Effector CD4-positive, alpha-beta T cell (primary cell): ENCODE results near the gene HDGFL2.

Experiments
- DNase-seq: peaks from one replicate; pipeline ENCODE4 v3.0.0-alpha.2; 2020

Gene HDGFL2

DNA sequence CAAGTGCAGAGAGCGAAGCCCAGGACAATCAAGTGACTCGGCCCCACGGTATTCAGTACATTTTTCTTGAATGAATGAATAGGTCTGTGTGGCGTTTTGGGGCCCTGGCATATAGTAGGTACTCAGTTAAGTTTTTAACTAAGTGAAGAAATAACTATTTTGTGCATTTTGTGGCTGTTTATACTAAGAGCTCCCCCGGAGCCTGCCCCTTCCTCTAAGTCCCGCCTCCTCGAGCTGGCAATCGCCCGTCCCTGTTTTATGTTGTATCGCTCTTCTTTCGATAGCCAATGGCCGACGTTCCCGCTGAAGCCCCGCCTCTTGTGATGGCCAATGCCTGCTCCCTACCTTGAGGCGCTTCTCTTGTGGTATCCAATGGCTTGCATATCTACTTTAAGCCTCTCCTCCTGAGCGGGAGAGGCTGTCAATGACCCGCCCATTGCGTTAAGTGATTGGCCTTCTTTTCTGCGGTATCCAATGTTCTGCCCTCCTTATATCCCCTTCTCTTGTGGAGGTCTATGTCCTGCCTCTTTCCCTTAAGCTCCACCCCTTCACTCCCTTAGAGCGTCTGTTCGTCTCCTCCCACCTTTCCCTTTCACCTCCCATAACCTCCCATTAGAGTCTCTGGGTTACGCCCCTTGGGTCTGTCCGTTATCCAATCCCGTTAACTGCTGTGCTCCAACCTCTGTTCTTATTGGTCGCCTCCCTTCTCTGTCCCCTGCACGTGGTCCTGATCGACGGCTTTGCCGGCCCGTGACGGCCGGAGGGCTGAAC, 509 bp upstream of the HDGFL2 start:
- DNase-seq, result peak; percentile 96

DNA sequence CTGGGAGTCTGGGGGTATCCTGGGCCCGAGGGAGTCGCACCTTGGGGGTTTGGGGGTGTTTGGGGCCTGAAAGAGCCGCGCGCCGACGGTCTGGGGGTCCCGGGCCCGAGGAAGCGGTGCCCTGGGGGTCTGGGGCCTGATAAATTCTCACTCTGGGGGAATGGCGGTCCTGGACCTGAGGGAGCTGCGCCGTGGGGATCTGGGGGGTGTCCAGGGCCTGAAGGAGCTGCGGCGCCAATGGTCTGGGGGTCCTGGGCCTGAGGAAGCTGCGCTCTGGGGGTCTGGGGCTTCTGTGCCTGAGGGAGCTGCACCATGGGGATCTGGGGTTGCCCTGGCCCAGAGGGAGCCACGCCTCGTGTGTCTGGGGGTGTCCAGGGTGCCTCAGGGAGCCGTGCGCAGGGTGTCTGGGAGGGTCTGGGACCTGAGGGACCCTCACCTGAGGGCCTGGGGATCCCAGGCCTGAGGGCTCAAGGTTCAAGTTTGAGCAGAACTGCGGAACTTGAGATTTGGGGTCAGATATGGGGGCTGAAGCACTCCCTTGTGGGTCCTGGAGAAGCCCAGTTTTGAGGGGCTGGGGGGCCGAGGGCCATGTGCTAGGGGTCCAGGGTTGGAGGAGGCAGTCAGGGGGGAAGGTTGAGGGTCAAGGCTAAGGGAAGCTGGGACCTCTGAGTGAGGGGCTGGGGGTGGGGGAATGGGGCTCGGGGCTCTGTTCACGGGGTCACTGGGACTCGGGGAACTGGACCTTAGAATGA, 1.1 kb downstream of the HDGFL2 start:
- no peak for DNase-seq

DNA sequence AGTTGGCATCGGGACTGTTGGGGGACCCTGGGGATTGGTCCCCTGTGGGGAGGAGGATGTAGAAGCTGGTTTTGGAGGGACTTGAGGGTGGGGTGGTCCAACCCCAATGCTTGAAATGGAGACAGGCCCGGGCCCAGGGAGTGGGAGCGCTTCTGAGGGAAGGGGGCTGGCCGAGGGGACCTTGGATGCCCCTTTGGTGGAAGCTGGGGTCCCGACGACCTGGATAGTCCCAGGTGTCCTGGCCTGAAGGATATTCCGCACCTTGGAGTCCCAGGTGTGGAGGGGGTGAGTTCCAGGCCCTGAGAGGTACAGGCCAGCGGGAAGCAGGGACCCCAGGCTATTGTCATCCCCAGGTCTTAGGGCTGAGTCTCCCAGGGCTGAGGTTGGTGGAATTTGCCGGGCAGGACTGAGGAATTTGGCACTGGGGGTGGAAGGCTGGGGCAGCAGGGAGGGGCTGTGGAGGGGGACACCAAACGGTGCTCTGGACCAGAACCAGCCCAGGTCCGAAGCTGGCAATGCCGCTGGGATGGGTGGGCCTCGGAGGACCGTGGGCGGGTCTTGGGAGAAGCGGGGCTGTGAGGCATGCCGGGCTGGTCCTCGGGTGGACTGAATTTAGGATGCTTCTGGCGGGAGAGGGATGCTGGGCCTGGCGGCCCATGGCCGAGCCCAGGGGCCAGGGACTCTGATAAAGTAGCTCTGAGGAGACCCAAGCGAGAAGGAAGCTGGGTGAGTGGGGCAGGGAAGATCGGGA, 1.8 kb downstream of the HDGFL2 start:
- no peak for DNase-seq

DNA sequence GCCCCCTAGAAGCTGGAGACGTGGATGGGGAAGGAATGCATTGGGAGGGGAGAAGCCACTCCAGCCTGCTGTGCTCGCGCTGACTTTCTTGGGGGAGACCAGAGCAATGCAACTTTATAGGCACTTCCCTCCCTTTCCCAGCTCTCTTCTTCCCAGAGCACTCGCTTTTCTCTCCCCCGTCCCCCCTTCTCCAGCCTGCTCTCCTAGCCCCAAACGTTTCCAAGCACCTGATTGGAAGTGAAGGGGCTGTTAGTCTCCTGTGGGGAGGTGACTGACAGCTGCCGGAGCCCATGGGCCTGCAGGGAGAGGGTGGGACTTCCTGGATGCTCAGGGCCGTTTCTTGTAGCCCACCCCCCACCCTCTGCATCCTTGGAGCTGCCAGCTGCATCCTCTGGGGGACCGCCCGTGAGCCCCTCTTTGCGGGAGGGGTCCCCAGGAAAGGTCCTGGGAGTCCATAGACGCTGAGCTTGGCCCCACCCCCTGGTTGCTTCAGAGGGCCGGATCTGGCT, 2.5 kb downstream of the HDGFL2 start:
- no peak for DNase-seq

DNA sequence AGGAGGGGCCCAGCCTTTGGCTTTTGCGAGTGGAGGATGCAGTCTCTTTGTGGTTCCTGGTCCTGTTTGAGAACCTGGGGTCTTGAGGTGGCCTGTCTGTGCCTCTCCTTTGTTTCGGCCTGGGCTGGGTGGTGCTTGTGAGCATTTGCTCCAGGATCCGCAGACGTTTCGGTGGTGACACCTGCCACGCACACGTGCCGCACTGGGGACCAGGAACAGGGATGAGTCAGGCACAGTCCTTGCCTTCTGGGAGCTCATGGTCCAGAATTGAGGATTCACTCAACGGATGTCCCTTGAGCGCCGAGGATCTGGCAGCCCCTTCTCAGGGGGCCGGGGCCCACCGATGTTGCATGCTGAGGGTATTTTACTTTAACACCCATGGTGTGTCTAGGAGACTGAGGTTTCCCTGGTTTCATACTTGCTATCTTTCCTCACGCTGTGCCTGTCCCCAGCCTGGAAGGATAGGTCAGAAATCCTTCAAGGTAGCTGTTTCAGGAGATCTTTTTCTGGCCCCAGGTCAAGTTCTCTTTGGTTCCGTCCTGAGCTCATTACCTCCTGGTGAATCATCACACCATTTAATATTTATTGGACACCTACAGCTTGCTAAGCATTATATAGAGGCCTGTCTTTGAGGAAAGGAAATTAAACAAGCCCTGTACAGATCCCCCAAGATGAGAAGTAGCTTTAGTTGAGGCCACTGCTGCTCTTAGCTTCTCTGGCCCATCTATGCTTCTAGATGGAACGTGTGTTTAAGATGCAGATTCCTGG, 5.1 kb downstream of the HDGFL2 start:
- no peak for DNase-seq

DNA sequence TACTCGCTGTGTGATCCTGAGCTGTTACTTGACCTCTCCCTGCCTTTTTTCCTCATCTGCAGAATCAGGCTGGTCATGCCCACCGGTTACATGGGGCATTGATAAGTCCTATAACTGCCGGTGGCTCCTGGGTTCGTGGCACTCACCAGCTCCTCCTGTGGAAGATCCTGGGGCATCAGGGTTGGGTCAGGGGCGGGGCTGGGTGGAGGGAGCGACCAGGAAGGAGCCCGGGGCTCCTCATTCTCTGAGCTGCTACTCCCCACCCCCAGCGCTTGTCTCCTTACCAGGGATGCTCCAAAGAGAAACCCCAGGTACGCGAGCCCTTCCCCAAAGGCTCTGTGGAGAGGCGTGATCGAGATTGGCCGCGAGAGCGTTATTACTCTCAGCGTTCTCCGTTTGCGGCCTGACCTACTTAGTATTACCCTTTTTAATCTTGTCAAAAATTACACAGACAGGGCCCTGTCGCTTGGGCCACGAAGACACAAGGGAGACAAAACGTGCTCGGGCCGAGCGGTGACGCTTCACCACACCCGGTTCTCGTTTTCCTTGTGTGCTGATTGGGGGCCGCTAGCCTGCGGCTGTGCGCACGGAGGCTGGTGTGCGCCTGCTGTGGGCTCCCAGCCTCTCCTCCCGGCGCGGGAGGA, 10.7 kb downstream of the HDGFL2 start:
- no peak for DNase-seq

DNA sequence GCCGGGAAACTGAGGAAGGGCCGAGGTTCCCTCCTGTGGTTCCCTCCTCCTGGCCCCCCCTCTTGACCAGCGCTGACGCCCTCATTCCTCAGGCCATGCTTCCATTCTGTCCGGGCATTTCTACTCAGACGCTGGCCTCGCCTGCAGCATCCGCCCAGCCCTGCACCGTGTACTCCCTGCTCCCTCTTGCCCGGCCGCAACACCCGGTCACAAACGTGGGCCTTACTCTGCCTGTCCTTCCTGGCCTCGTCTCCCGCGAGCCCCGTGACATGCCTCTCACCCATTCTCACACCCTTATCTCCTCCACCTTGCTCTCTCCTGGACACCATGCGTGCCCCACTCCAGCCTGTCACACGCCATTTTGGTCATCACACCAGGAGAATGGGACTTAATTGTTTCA, 11.3 kb downstream of the HDGFL2 start:
- DNase-seq, result no peak

DNA sequence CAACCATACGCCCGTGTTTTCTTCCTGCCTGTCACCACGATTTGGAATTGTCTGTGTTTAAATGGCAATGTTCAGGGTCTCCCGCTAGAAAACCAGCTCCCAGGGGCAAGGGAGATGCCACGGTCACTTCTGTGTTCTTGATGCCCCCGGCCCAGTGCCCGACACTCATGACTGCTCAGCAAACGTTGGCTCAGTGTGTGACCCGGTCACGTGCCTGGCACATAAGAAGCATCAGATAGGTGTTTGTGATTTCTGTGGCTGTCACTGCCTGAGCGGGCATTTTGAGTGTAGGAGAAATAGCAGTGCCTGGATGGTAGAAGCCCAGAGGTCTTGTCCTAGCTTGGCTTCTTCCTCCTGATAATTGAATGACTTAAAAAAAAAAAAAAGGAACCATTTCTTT, 15.5 kb downstream of the HDGFL2 start:
- DNase-seq, result no peak

DNA sequence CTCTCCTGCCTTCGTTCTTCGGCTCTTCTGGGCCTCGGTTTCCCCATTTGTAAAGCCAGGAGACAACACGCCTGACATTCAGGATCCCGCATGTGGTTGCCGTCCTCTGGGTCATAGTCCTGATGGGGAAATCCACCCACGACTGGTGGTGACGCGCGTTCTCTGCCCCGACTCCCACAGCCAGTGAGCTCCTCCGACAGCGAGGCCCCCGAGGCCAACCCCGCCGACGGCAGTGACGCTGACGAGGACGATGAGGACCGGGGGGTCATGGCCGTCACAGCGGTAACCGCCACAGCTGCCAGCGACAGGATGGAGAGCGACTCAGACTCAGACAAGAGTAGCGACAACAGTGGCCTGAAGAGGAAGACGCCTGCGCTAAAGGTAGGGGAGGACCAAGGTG, 16.4 kb downstream of the HDGFL2 start:
- DNase-seq, result no peak

DNA sequence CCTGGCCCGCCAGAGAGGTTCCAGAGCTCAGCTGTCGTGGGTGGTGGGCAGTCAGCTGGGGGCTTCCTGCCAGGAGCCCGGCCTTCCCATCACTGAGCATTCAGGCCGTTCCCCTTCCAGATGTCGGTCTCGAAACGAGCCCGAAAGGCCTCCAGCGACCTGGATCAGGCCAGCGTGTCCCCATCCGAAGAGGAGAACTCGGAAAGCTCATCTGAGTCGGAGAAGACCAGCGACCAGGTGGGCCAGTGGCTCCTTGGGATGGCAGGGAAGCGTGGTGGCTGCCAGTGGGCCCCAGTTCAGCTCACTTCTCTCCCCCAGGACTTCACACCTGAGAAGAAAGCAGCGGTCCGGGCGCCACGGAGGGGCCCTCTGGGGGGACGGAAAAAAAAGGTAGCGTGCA, 19.3 kb downstream of the HDGFL2 start:
- DNase-seq, result no peak

DNA sequence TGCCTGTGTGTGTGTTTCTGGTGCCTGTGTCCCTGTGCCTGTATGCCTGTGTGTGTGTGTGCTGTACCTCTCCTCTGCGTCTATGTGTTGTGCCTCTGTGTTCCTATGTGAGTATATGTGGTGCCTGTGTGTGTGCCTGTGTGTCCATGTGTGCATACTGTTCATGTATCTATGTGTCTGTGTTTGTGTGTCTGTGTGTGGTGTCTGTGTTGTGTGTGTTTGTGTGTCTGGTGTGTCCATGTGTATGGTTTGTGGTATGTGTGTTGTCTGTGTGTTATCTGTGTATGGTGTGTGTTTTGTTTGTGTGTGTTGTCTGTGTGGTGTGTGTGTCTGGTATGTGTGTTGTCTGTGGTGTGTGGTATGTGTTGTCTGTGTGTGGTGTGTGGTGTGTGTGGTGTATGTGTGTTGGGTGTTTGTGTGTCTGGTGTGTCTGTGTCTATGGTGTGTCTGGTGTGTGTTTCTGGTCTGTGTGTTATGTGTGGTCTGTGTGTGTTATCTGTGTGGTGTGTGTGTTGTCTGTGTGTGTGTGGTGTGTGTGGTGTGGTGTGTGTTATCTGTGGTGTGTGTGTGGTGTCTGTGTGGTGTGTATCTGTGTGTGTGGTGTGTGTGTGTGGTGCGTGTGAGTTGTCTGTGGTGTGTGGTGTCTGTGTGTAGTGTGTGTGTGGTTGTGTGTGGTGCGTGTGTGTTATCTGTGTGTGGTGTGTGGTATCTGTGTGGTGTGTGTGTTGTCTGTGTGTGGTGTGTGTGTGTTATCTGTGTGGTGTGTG, 20.4 kb downstream of the HDGFL2 start:
- no peak for DNase-seq

DNA sequence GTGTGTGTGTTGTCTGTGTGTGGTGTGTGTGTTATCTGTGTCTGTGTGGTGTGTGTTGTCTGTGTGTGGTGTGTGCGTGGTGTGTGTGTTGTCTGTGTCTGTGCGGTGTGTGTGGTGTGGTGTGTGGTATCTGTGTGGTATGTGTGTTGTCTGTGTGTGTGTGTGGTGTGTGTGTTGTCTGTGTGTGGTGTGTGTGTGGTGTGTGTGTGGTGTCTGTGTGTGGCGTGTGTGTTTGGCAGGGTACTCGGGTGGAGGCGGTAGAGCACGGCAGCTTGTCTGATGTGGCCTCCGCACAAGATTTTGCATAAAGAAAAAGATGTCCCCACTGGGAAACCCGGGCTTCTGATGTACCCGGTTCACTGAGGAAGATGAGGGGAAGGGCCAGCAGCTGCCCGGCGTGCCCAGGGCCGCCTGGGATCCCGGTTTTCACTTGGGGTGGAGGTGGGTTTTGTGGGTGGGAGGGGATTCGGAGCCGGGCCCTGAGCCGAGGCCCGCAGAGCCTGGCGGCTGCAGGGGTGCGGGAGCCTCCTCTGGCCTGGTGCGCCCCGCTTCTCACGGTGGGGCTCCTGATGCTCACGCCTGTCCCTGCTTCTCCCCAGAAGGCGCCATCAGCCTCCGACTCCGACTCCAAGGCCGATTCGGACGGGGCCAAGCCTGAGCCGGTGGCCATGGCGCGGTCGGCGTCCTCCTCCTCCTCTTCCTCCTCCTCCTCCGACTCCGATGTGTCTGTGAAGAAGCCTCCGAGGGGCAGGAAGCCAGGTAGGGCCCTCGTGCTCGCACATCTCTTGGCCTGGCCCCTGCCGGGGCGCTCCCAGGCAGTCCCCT, 21.2 kb downstream of the HDGFL2 start:
- no peak for DNase-seq

DNA sequence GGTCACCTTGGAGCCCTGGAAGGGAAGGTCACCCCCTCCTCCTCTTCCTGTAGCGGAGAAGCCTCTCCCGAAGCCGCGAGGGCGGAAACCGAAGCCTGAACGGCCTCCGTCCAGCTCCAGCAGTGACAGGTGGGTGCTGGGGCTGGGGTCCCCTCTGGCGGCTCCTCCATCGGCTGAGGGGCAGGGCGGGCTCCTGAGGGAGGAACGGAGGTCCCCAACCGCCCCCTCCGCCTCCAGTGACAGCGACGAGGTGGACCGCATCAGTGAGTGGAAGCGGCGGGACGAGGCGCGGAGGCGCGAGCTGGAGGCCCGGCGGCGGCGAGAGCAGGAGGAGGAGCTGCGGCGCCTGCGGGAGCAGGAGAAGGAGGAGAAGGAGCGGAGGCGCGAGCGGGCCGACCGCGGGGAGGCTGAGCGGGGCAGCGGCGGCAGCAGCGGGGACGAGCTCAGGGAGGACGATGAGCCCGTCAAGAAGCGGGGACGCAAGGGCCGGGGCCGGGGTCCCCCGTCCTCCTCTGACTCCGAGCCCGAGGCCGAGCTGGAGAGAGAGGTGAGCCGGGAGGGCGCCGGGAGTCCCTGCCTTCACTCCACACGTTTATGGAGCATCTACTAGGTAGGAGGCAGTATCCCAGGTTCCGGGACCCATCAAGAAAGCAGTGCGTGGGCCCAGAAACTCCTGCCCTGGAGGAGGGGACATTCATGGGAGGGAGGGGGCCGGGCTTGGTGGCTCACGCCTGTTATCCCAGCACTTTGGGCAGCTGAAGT, 22.0 kb downstream of the HDGFL2 start:
- DNase-seq, result no peak

DNA sequence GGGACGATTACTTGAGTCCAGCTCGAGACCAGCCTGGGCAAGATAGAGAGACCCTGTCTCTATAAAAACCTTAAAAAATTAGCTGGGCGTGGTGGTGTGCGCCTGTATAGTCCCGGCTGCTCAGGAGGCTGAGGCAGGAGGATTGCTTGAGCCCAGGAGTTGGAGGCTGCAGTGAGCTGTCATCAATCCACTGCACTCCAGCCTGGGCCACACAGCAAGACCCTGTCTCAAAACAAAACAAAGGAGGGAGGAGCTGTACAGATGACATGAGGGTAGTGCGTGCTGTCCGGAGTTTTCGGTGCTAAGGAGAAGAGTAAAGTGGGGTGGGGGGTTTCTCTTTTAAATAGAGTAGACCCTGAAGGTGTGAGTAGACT, 22.6 kb downstream of the HDGFL2 start:
- DNase-seq, result no peak

DNA sequence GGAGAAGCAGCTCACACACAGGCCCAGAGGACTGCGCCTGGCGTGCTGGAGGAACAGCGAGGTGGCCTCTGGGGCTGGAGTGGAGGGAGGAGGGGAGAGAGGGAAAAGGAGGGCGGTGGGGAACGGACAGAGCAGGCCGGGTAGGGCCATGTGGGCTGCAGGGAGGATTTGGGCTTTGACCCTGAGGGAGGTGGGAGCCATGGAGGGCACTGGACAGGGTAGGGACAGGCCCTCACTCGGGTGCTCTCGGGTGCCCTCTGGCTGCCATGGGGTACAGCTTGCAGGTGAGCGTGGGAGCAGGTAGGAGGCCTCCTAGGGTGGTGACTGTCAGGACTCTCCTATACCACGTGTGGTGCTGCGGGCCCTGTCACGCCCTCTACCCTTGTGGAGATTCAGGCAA, 23.4 kb downstream of the HDGFL2 start:
- no peak for DNase-seq

DNA sequence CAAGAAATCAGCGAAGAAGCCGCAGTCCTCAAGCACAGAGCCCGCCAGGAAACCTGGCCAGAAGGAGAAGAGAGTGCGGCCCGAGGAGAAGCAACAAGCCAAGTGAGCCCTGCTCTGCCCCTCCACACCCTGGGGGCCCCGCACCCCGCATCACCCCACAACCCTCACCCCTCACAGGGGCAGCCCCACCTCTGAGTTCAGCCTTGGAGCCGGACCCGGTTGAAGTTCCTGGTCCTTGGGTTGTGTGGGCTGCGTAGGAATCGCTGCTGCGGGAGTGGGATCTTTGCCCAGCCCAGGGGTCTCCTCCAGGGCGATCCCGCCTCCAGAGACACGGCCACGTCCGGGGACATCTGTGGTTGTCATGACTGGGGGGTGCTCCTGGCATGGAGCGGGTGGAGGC, 24.2 kb downstream of the HDGFL2 start:
- no peak for DNase-seq

DNA sequence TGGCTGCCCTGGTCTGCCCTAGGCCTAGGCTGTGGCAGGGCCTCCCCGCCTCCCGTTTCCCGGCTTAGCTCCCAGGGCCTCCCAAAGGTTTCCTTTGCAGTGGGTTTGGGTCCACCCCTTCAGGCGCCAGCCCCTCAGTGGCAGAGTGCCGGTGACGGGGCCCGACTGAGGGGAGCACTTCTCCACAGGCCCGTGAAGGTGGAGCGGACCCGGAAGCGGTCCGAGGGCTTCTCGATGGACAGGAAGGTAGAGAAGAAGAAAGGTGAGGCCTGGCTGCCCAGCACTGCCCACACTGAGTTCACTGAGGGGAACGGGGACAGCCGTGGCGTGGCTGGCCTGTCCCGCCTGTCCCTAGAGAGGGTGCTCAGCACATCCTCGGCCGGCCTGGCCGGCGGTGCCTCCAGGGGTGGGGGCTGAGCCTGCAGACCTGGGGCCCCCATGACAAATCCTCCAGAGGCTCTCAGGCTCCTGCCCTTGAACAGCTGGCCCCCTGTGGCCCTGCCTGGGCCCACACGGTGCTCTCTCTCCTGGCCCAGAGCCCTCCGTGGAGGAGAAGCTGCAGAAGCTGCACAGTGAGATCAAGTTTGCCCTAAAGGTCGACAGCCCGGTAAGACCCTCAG, 25.8 kb downstream of the HDGFL2 start:
- no peak for DNase-seq

DNA sequence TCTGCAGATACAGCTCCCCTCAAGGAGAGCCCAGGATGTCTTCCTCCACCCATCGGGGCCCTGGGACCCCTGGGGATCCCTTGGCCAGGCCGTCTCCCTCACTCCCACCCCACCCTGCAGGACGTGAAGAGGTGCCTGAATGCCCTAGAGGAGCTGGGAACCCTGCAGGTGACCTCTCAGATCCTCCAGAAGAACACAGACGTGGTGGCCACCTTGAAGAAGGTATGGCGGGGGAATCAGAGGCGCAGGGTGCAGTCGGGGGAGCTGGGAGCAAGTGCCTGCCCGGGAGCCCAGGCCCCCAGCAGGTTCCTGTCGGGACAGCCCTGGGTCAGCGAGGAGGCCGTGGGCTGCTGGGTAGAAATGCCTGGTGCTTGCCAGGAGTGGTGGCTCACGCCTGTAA, 26.6 kb downstream of the HDGFL2 start:
- no peak for DNase-seq

DNA sequence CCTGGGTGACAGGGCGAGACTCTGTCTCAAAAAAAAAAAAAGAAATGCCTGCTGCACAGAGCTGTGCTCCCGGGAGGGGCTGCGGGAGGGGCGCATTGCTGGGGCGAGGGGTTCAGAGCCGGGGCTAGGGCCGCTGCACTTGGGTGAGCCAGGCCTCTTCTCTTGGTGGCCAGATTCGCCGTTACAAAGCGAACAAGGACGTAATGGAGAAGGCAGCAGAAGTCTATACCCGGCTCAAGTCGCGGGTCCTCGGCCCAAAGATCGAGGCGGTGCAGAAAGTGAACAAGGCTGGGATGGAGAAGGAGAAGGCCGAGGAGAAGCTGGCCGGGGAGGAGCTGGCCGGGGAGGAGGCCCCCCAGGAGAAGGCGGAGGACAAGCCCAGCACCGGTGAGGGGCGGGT, 27.2 kb downstream of the HDGFL2 start:
- DNase-seq, result no peak
